Naive thymus-derived CD4-positive, alpha-beta T cell (primary cell): Measurements from ENCODE around the gene C21orf58. TPM values are rescaled to one million over a fixed set of nuclear protein-coding genes. Genes with fewer than 3 reads are reported as not detected.

ENCODE experiments used
- ATAC-seq: fragments of 150-1000 bp; cut with Tn5 transposase; 2 replicates; pipeline ENCODE4 v1.10.0; 2021; ENCODE audit warnings: mild to moderate bottlenecking, moderate library complexity
- CTCF ChIA-PET: fragments of 350-600 bp; sonication (Branson Sonifier 250); formaldehyde crosslinking; loops from one replicate; lab custom pipeline; 2021; ENCODE audit warnings: antibody characterized with exemption; lab: Charles Lee
- POLR2A ChIA-PET: fragments of 350-600 bp; sonication (Branson Sonifier 250); formaldehyde crosslinking; loops from one replicate; lab custom pipeline; 2021; ENCODE audit warnings: antibody characterized with exemption, inconsistent platforms; lab: Charles Lee
- DNase-seq, 9 donors: peaks; one replicate each; pipeline versions ENCODE4 v3.0.0 to v3.0.0-alpha.2; 2020 to 2022; ENCODE audit warnings: mixed read lengths in 1 of 9
- H3K27ac ChIP-seq: one replicate; pipeline ENCODE4 v1.7.0; 2013; ENCODE audit warnings: mild to moderate bottlenecking, low read depth, low read length, moderate library complexity
- H3K27me3 ChIP-seq, 2 donors: one replicate each; pipeline ENCODE4 v1.7.0; 2013; ENCODE audit warnings: low read length in 2 of 2, mild to moderate bottlenecking in 2 of 2, moderate library complexity in 2 of 2; ENCODE audit not compliant: control insufficient read depth in 2 of 2, insufficient read depth in 2 of 2
- H3K36me3 ChIP-seq, 3 experiments: 1 replicate in 2 of 3; 2 replicates in 1 of 3; pipeline ENCODE4 v1.7.0; 2013; ENCODE audit warnings: low read length in 3 of 3, mild to moderate bottlenecking in 3 of 3, moderate library complexity in 1 of 3; ENCODE audit not compliant: insufficient read depth in 3 of 3, control insufficient read depth in 2 of 3
- H3K4me1 ChIP-seq, 2 donors: one replicate each; pipeline ENCODE4 v1.7.0; 2013; ENCODE audit warnings: low read length in 2 of 2, mild to moderate bottlenecking in 2 of 2, moderate library complexity in 1 of 2; ENCODE audit not compliant: control insufficient read depth in 2 of 2, insufficient read depth in 2 of 2
- H3K4me3 ChIP-seq: 2 replicates; pipeline ENCODE4 v1.7.0; 2013; ENCODE audit warnings: mild to moderate bottlenecking, low read length
- H3K9me3 ChIP-seq, 3 experiments: 1 replicate in 2 of 3; 2 replicates in 1 of 3; pipeline ENCODE4 v1.7.0; 2013; ENCODE audit warnings: low read length in 3 of 3; ENCODE audit not compliant: control insufficient read depth in 2 of 3
- H3K27ac Mint-ChIP-seq, 9 donors: one replicate each; pipeline ENCODE4 v1.8.0; 2020 to 2022; ENCODE audit warnings: mixed read lengths in 9 of 9, mild to moderate bottlenecking in 8 of 9, moderate library complexity in 5 of 9, inconsistent platforms in 2 of 9
- H3K27me3 Mint-ChIP-seq, 5 donors: one replicate each; pipeline ENCODE4 v1.8.0; 2021 to 2022; ENCODE audit warnings: mixed read lengths in 5 of 5, mild to moderate bottlenecking in 1 of 5
- H3K36me3 Mint-ChIP-seq, 5 donors: one replicate each; pipeline ENCODE4 v1.8.0; 2020 to 2022; ENCODE audit warnings: mixed read lengths in 5 of 5, mild to moderate bottlenecking in 3 of 5, inconsistent platforms in 1 of 5
- H3K4me1 Mint-ChIP-seq, 7 donors: one replicate each; pipeline ENCODE4 v1.8.0; 2020 to 2022; ENCODE audit warnings: mixed read lengths in 7 of 7, mild to moderate bottlenecking in 3 of 7, inconsistent platforms in 1 of 7
- H3K4me3 Mint-ChIP-seq, 10 donors: one replicate each; pipeline ENCODE4 v1.8.0; 2020 to 2022; ENCODE audit warnings: mild to moderate bottlenecking in 10 of 10, mixed read lengths in 10 of 10, moderate library complexity in 6 of 10, inconsistent platforms in 2 of 10
- H3K9me3 Mint-ChIP-seq, 11 donors: one replicate each; pipeline ENCODE4 v1.8.0; 2020 to 2022; ENCODE audit warnings: mixed read lengths in 11 of 11, mild to moderate bottlenecking in 4 of 11, inconsistent platforms in 1 of 11, moderate library complexity in 1 of 11
- intact Hi-C, 2 donors: fragments of 100-400 bp; cut with micrococcal nuclease; formaldehyde crosslinking; loops; one replicate each; pipeline ENCODE4 v1.15.1; 2023
- polyA plus RNA-seq, 2 donors: library from polyadenylated mRNA; unstranded; fragments of 300-500 nt; fragmentation: Illumina TruSeq; gene quantifications; one replicate each; pipeline ENCODE4 v1.2.3, GENCODE V29; 2021
- total RNA-seq, 6 experiments: library from RNA in 5 of 6; stranded (reverse) in 5 of 6; gene quantifications; 1 replicate in 5 of 6; 2 replicates in 1 of 6; pipeline ENCODE4 v1.2.3 and lab custom pipeline; 2021 to 2026

The C21orf58 gene
- total and polyA plus RNA-seq, 7 experiments from 2014 or later = 0.59 to 38.4 (median 5.7) TPM

DNA sequence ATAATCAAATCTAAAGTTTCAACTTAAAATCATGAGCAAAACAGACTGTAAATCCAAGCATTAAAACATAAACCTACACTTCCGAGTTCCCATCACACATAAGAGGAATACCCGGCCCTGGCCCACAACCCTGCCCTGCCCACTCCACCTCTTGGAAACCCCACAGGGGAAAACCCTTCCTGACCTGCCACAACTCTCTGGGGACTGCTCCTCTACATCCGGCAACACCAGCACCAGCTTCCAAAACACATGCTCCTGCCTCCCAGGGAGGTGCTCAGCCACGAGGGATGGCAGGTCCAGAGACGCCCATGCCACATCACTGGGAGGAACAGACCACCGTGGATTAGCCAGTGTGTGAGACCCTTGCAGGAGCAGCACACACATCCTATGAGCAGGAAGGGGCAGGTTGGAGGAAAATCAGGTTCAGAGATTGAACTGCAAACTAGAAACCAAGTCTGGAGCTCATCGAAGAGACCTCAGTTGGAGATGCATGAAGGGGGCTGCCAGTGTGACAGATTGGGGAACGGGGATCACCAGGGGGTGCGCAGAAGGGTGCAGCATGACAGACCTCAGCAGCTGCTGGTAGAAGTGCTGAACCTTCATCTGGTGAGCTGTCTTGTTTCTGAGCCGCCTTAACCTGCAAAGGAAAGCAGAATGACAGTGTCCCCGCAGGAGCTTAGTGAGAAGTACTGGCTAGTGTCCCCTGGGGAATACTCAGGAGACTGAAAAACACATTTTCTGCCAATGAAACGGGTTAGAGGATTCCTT is 69.3 kb downstream of the C21orf58 start:
- Histone ChIP-seq H3K27ac (no peak overlapping the region), H3K36me3 (peaks cover 18 to 96% (median 26%) of the 10 kb centered on the region in 3 experiments), H3K27me3 (no peaks in the 10 kb centered on the region), H3K9me3 (no peaks in the 10 kb centered on the region), H3K4me3 (no peak overlapping the region), H3K4me1 (peaks cover 11 to 14% of the 10 kb centered on the region in 2 donors)
- ChIA-PET CTCF (no interaction called here), POLR2A (no interaction called here)
- Mint-ChIP-seq H3K9me3 (no peaks in the 10 kb centered on the region), H3K36me3 (peaks cover 25 to 62% (median 46%) of the 10 kb centered on the region in 5 donors), H3K27me3 (no peaks in the 10 kb centered on the region), H3K27ac (peak overlapping the region; percentile 74 to 92 (median 88)), H3K4me1 (peaks cover 23 to 41% (median 37%) of the 10 kb centered on the region in 7 donors), H3K4me3 (peak overlapping the region in 8 of 10 donors; percentile 37 to 72 (median 54))
- DNase-seq (no peak), ATAC-seq (no peak)
- intact Hi-C loops = loop anchor here (2.0 to 5.0 kb wide), 2 partner anchors 26 to 33 kb away; partner anchors contain the start of genes LSS (in 1 of the 2), MCM3AP (in 1 of the 2) and YBEY (in 1 of the 2)

- Histone ChIP-seq H3K4me3 (no peak overlapping the region), H3K9me3 (no peaks in the 10 kb centered on the region), H3K36me3 (peaks cover 18 to 96% (median 26%) of the 10 kb centered on the region in 3 experiments), H3K4me1 (peaks cover 11 to 14% of the 10 kb centered on the region in 2 donors), H3K27me3 (no peaks in the 10 kb centered on the region), H3K27ac (peak overlapping the region; percentile 22)
- intact Hi-C loops = loop anchor here (2.0 to 5.0 kb wide), 2 partner anchors 25 to 34 kb away; partner anchors contain the start of genes LSS (in 1 of the 2), MCM3AP (in 1 of the 2) and YBEY (in 1 of the 2)
- DNase-seq (peak in 8 of 9 donors; percentile 9 to 66 (median 37)), ATAC-seq (peak; percentile 91)
- CTCF ChIA-PET = interaction anchor here (0.7 kb wide), 1 partner anchor 58 kb away, joined by 3 read pairs; no protein-coding TSS in a partner anchor
- Mint-ChIP-seq H3K9me3 (no peaks in the 10 kb centered on the region), H3K4me1 (peaks cover 25 to 41% (median 40%) of the 10 kb centered on the region in 7 donors), H3K4me3 (peak overlapping the region; percentile 36 to 72 (median 48)), H3K27ac (peak overlapping the region; percentile 56 to 92 (median 88)), H3K27me3 (no peaks in the 10 kb centered on the region), H3K36me3 (peaks cover 22 to 65% (median 47%) of the 10 kb centered on the region in 5 donors)
- POLR2A ChIA-PET = interaction anchor here (1.0 kb wide), 1 partner anchor 23 kb away, joined by 5 read pairs; no protein-coding TSS in a partner anchor
Measured at GRCh38 chr21:46253610-46254124, 70.0 kb downstream of the C21orf58 start.

DNA sequence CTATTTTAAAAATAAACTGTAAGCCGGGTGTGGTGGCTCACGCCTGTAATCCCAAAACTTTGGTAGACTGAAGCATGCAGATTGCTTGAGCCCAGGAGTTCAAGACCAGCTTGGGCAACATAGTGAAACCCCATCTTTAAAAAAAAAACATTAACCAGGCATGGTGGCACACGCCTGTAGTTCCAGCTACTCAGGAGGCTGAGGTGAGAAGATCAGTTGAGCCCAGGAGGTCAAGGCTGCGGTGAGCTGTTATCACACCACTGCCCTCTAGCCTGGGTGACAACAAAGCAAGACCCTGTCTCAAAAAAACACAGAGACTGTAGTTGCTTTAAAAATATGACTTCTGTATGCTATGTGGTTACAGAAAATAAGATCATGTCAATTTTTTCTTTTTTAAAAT is 70.8 kb downstream of the C21orf58 start:
- Histone ChIP-seq H3K9me3 (no peaks in the 10 kb centered on the region), H3K4me3 (no peak overlapping the region), H3K4me1 (peaks cover 11 to 14% of the 10 kb centered on the region in 2 donors), H3K27ac (peak overlapping the region; percentile 22), H3K27me3 (no peaks in the 10 kb centered on the region), H3K36me3 (peaks cover 18 to 95% (median 22%) of the 10 kb centered on the region in 3 experiments)
- Mint-ChIP-seq H3K36me3 (peaks cover 21 to 62% (median 47%) of the 10 kb centered on the region in 5 donors), H3K9me3 (no peaks in the 10 kb centered on the region), H3K4me3 (peak overlapping the region in 1 of 10 donors; percentile 63), H3K27ac (peak overlapping the region in 7 of 9 donors; percentile 56 to 92 (median 88)), H3K4me1 (peaks cover 26 to 41% (median 40%) of the 10 kb centered on the region in 7 donors), H3K27me3 (no peaks in the 10 kb centered on the region)
- ChIA-PET CTCF (interaction anchor here (0.6 to 0.7 kb wide), 2 partner anchors 57 to 73 kb away, joined by 3 to 6 read pairs; no protein-coding TSS in a partner anchor), POLR2A (interaction anchor here (0.6 to 1.0 kb wide), 2 partner anchors 24 to 120 kb away, joined by 3 to 5 read pairs; no protein-coding TSS in a partner anchor)
- DNase-seq (no peak), ATAC-seq (no peak)
- intact Hi-C loops = loop anchor here in 1 of 2 donors (5.0 kb wide), 1 partner anchor 34 kb away; the partner anchor contains the start of genes MCM3AP and YBEY

Other genes starting within 250 kb of the C21orf58 start
- 10 to 100 TPM in 4 of 5 experiments, 1 to 10 TPM in 1; 3.1 to 47.7 (median 40.3) TPM for gene COL6A2, start 225.8 kb downstream of the C21orf58 start, total RNA-seq
- gene COL6A2, start 225.8 kb downstream of the C21orf58 start, polyA plus RNA-seq = 1 to 10 TPM; 1.7 to 4.4 TPM
- gene FTCD, start 168.3 kb downstream of the C21orf58 start, total RNA-seq = 1 to 10 TPM in 3 of 5 experiments, under 1 TPM in 2; 0.29 to 5.7 (median 2.0) TPM
- not detected for gene FTCD, start 168.3 kb downstream of the C21orf58 start, polyA plus RNA-seq
- 10 to 100 TPM in 3 of 5 experiments, 1 to 10 TPM in 2; 3.7 to 17.9 (median 11.4) TPM for gene SPATC1L, start 139.4 kb downstream of the C21orf58 start, total RNA-seq
- gene SPATC1L, start 139.4 kb downstream of the C21orf58 start, polyA plus RNA-seq = 10 to 100 TPM in 1 of 2 donors, 1 to 10 TPM in 1; 7.7 to 17.1 TPM
- gene LSS, start 95.1 kb downstream of the C21orf58 start, total RNA-seq = 10 to 100 TPM; 41.3 to 64.4 (median 44.9) TPM
- 10 to 100 TPM; 10.7 to 15.2 TPM for gene LSS, start 95.1 kb downstream of the C21orf58 start, polyA plus RNA-seq
- 100 to 1,000 TPM; 121 to 175 (median 144) TPM for gene MCM3AP, start 38.3 kb downstream of the C21orf58 start, total RNA-seq
- 10 to 100 TPM; 37.3 to 90.6 TPM for gene MCM3AP, start 38.3 kb downstream of the C21orf58 start, polyA plus RNA-seq
- gene YBEY, start 37.5 kb downstream of the C21orf58 start, total RNA-seq = 10 to 100 TPM in 4 of 5 experiments, 1 to 10 TPM in 1; 8.8 to 16.7 (median 15.6) TPM
- 10 to 100 TPM; 12.3 to 20.1 TPM for gene YBEY, start 37.5 kb downstream of the C21orf58 start, polyA plus RNA-seq
- gene PCNT, start 286 bp upstream of the C21orf58 start, total RNA-seq = 10 to 100 TPM; 53.3 to 68.2 (median 56.2) TPM
- 10 to 100 TPM; 13.7 to 29.6 TPM for gene PCNT, start 286 bp upstream of the C21orf58 start, polyA plus RNA-seq
- 100 to 1,000 TPM in 4 of 5 experiments, 10 to 100 TPM in 1; 54.7 to 118 (median 108) TPM for gene DIP2A, start 135.0 kb upstream of the C21orf58 start, total RNA-seq
- gene DIP2A, start 135.0 kb upstream of the C21orf58 start, polyA plus RNA-seq = 10 to 100 TPM; 16.9 to 22.9 TPM